ENCODE results near the gene GDPD5. TPM values are rescaled to one million over a fixed set of nuclear protein-coding genes. Genes with fewer than 3 reads are reported as not detected.

GDPD5 gene
- total and polyA plus RNA-seq, 2 donors (not counting 3 experiments of a cell fraction or from before 2014, with no cell fraction given), result 60.2 to 79.2 TPM

GRCh38 chr11:75398906-75399305 is 126.8 kb downstream of the GDPD5 start:
- Histone ChIP-seq H3K4me1 (ENCODE audit: control insufficient read depth, extremely low read depth, insufficient read depth, low read length) (peaks cover 32% of the 10 kb centered on the region), H3K36me3 (ENCODE audit: control insufficient read depth in 2 of 2, extremely low read depth in 1 of 2, insufficient read depth in 2 of 2, low read length in 2 of 2) (peaks cover 19 to 25% of the 10 kb centered on the region in 2 experiments), H3K9me3 (replicated peaks; ENCODE audit: control insufficient read depth, insufficient read depth, low read length) (no peaks in the 10 kb centered on the region), H2AFZ (ENCODE audit: low read depth, low read length) (peak overlapping the region; percentile 40), H3K27me3 (ENCODE audit: control insufficient read depth in 2 of 2, insufficient read depth in 2 of 2, low read length in 2 of 2) (no peaks in the 10 kb centered on the region), H3K79me2 (ENCODE audit: control insufficient read depth, insufficient read depth, low read length) (peaks cover 45% of the 10 kb centered on the region), H3K4me2 (ENCODE audit: insufficient read depth, low read length) (peak overlapping the region; percentile 19), H3K4me3 (replicated peaks in 1 of 3; ENCODE audit: insufficient read depth in 1 of 3, low read depth in 1 of 3, low read length in 3 of 3) (no peak overlapping the region), H3K9me1 (replicated peaks; ENCODE audit: control insufficient read depth, extremely low read depth, insufficient read depth, low read length) (no peaks in the 10 kb centered on the region), H3K9ac (replicated peaks; ENCODE audit: extremely low read depth, insufficient read depth, low read length) (no peak overlapping the region), H3K27ac (ENCODE audit: insufficient read depth, low read depth, low read length) (no peak overlapping the region), H4K20me1 (replicated peaks; ENCODE audit: control insufficient read depth, extremely low read depth, insufficient read depth, low read length) (peaks cover 9% of the 10 kb centered on the region)
- ChIA-PET POLR2A (interaction anchor here (0.6 kb wide), 1 partner anchor 70 kb away, joined by 7 read pairs; no protein-coding TSS in a partner anchor), CTCF (interaction anchor here (0.7 to 4.9 kb wide), 2 partner anchors 9 to 10 kb away, joined by 3 to 26 read pairs; no protein-coding TSS in a partner anchor)
- BruUV-seq (replicated peaks), result no TSS peak
- TF ChIP-seq MAX (IDR thresholded peaks at IDR 0.05; ENCODE audit: insufficient read depth, insufficient read length) (no peak), FOS (IDR thresholded peaks at IDR 0.05; ENCODE audit: borderline replicate concordance, insufficient read depth, low read length) (no peak), POLR2A (IDR thresholded peaks at IDR 0.05; ENCODE audit: low read depth, low read length) (no peak), CTCF (IDR thresholded peaks at IDR 0.05; ENCODE audit: extremely low read depth in 1 of 2, insufficient read depth in 1 of 2, low read depth in 1 of 2, low read length in 2 of 2) (no peak), MYC (IDR thresholded peaks at IDR 0.05; ENCODE audit: low read depth, low read length) (no peak), JUN (IDR thresholded peaks at IDR 0.05; ENCODE audit: borderline replicate concordance, insufficient read depth, insufficient read length, low read depth) (no peak), GATA2 (IDR thresholded peaks at IDR 0.05; ENCODE audit: insufficient read depth, insufficient read length, low read depth, low read length) (no peak), EZH2 (IDR thresholded peaks at IDR 0.05; ENCODE audit: borderline replicate concordance, low read depth, low read length, severe bottlenecking) (no peak), POLR2AphosphoS5 (IDR thresholded peaks at IDR 0.05; ENCODE audit: insufficient read depth, low read depth, low read length) (no peak)
- DNase-seq (ENCODE audit: low read depth, low spot score) (no peak), FAIRE-seq (no peak)
- dilution Hi-C loops (cut with MboI; ENCODE audit: extremely low pct_ligation_motif_present, low sequenced_read_pairs) (no loop called here), intact Hi-C loops (cut with micrococcal nuclease) (no loop called here)

Data from endothelial cell of umbilical vein (primary cell).